ENCODE data around the gene USP17L22.
"Not testable (repeated sequence)": the region's sequence is repeated elsewhere in the genome, so short reads cannot be mapped to it uniquely, and the experiment has no call there.

Gene USP17L22, protein sequence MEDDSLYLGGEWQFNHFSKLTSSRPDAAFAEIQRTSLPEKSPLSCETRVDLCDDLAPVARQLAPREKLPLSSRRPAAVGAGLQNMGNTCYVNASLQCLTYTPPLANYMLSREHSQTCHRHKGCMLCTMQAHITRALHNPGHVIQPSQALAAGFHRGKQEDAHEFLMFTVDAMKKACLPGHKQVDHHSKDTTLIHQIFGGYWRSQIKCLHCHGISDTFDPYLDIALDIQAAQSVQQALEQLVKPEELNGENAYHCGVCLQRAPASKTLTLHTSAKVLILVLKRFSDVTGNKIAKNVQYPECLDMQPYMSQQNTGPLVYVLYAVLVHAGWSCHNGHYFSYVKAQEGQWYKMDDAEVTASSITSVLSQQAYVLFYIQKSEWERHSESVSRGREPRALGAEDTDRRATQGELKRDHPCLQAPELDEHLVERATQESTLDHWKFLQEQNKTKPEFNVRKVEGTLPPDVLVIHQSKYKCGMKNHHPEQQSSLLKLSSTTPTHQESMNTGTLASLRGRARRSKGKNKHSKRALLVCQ

DNA sequence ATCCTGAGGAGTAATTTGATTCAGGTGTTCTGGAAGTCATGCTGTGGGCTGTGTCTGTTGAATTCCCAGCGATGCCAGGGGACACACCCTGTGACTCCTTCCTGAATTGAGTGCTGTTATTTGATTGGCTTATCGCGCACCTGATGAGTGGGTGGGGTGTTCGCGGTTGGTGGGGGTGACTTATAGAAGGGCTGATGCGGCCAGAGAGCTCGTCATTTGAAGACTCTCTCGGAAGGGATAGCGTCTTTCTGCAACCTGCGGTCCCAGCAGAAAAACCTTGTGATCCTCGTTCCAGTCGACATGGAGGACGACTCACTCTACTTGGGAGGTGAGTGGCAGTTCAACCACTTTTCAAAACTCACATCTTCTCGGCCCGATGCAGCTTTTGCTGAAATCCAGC is at the start of gene USP17L22:
Gene USP17L22, plus strand, starts transcription at position 301 of the 400 bp plus-strand sequence. Its CDS starts 0 bp downstream, at position 301.
- DNase-seq, result not testable (repeated sequence)

DNA sequence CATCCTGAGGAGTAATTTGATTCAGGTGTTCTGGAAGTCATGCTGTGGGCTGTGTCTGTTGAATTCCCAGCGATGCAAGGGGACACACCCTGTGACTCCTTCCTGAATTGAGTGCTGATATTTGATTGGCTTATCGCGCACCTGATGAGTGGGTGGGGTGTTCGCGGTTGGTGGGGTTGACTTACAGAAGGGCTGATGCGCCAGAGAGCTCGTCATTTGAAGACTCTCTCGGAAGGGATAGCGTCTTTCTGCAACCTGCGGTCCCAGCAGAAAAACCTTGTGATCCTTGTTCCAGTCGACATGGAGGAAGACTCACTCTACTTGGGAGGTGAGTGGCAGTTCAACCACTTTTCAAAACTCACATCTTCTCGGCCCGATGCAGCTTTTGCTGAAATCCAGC is 47.6 kb upstream of the USP17L22 start, which contains the start of gene USP17L12:
Gene USP17L12, plus strand, starts transcription at position 301 of the 400 bp plus-strand sequence. Its CDS starts 0 bp downstream, at position 301.
- DNase-seq, result not testable (repeated sequence)

DNA sequence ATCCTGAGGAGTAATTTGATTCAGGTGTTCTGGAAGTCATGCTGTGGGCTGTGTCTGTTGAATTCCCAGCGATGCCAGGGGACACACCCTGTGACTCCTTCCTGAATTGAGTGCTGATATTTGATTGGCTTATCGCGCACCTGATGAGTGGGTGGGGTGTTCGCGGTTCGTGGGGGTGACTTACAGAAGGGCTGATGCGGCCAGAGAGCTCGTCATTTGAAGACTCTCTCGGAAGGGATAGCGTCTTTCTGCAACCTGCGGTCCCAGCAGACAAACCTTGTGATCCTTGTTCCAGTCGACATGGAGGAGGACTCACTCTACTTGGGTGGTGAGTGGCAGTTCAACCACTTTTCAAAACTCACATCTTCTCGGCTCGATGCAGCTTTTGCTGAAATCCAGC is 42.8 kb upstream of the USP17L22 start, which contains the start of gene USP17L13:
Gene USP17L13, plus strand, starts transcription at position 301 of the 400 bp plus-strand sequence. Its CDS starts 0 bp downstream, at position 301.
- not testable (repeated sequence) for DNase-seq

DNA sequence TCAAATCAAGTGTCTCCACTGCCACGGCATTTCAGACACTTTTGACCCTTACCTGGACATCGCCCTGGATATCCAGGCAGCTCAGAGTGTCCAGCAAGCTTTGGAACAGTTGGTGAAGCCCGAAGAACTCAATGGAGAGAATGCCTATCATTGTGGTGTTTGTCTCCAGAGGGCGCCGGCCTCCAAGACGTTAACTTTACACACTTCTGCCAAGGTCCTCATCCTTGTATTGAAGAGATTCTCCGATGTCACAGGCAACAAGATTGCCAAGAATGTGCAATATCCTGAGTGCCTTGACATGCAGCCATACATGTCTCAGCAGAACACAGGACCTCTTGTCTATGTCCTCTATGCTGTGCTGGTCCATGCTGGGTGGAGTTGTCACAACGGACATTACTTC is 37.2 kb upstream of the USP17L22 start:
- not testable (repeated sequence) for DNase-seq

DNA sequence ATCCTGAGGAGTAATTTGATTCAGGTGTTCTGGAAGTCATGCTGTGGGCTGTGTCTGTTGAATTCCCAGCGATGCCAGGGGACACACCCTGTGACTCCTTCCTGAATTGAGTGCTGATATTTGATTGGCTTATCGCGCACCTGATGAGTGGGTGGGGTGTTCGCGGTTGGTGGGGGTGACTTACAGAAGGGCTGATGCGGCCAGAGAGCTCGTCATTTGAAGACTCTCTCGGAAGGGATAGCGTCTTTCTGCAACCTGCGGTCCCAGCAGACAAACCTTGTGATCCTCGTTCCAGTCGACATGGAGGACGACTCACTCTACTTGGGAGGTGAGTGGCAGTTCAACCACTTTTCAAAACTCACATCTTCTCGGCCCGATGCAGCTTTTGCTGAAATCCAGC is 33.3 kb upstream of the USP17L22 start, which contains the start of gene USP17L15:
Gene USP17L15, plus strand, starts transcription at position 301 of the 400 bp plus-strand sequence. Its CDS starts 0 bp downstream, at position 301.
- not testable (repeated sequence) for DNase-seq

DNA sequence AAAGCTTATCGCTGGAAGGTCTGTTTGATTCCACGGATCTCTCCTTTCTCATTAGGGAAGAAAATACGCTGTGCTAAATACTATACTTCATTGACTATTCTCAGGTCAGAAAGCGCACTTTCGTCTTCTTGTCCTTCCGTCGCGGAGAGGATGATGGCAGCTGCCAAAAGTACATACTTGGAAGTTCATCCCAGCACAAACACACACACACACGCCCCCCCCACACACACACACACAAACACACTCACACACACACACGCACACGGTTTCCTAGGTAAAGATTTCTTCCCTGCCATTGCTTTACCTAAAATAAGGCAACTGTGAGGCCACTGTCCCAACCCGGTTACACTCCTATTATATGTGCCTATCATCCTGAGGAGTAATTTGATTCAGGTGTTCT is 29.0 kb upstream of the USP17L22 start:
- not testable (repeated sequence) for DNase-seq

DNA sequence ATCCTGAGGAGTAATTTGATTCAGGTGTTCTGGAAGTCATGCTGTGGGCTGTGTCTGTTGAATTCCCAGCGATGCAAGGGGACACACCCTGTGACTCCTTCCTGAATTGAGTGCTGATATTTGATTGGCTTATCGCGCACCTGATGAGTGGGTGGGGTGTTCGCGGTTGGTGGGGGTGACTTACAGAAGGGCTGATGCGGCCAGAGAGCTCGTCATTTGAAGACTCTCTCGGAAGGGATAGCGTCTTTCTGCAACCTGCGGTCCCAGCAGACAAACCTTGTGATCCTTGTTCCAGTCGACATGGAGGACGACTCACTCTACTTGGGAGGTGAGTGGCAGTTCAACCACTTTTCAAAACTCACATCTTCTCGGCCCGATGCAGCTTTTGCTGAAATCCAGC is 23.8 kb upstream of the USP17L22 start, which contains the start of gene USP17L17:
Gene USP17L17, plus strand, starts transcription at position 301 of the 400 bp plus-strand sequence. Its CDS starts 0 bp downstream, at position 301.
- not testable (repeated sequence) for DNase-seq

DNA sequence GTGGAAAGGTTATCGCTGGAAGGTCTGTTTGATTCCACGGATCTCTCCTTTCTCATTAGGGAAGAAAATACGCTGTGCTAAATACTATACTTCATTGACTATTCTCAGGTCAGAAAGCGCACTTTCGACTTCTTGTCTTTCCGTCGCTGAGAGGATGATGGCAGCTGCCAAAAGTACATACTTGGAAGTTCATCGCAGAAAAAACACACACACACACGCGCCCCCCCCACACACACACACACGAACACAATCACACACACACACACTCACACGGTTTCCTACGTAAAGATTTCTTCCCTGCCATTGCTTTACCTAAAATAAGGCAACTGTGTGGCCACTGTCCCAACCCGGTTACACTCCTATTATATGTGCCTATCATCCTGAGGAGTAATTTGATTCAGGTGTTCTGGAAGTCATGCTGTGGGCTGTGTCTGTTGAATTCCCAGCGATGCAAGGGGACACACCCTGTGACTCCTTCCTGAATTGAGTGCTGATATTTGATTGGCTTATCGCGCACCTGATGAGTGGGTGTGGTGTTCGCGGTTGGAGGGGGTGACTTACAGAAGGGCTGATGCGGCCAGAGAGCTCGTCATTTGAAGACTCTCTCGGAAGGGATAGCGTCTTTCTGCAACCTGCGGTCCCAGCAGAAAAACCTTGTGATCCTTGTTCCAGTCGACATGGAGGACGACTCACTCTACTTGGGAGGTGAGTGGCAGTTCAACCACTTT is 19.3 kb upstream of the USP17L22 start, which contains the start of gene USP17L18:
Gene USP17L18, plus strand, starts transcription at position 678 of the 728 bp plus-strand sequence. Its CDS starts 0 bp downstream, at position 678.
- not testable (repeated sequence) for DNase-seq

DNA sequence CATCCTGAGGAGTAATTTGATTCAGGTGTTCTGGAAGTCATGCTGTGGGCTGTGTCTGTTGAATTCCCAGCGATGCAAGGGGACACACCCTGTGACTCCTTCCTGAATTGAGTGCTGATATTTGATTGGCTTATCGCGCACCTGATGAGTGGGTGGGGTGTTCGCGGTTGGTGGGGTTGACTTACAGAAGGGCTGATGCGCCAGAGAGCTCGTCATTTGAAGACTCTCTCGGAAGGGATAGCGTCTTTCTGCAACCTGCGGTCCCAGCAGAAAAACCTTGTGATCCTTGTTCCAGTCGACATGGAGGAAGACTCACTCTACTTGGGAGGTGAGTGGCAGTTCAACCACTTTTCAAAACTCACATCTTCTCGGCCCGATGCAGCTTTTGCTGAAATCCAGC is 14.3 kb upstream of the USP17L22 start, which contains the start of gene USP17L19:
Gene USP17L19, plus strand, starts transcription at position 301 of the 400 bp plus-strand sequence. Its CDS starts 0 bp downstream, at position 301.
- DNase-seq, result not testable (repeated sequence)

DNA sequence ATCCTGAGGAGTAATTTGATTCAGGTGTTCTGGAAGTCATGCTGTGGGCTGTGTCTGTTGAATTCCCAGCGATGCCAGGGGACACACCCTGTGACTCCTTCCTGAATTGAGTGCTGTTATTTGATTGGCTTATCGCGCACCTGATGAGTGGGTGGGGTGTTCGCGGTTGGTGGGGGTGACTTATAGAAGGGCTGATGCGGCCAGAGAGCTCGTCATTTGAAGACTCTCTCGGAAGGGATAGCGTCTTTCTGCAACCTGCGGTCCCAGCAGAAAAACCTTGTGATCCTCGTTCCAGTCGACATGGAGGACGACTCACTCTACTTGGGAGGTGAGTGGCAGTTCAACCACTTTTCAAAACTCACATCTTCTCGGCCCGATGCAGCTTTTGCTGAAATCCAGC is 9.6 kb upstream of the USP17L22 start, which contains the start of gene USP17L20:
Gene USP17L20, plus strand, starts transcription at position 301 of the 400 bp plus-strand sequence. Its CDS starts 0 bp downstream, at position 301.
- DNase-seq, result not testable (repeated sequence)

DNA sequence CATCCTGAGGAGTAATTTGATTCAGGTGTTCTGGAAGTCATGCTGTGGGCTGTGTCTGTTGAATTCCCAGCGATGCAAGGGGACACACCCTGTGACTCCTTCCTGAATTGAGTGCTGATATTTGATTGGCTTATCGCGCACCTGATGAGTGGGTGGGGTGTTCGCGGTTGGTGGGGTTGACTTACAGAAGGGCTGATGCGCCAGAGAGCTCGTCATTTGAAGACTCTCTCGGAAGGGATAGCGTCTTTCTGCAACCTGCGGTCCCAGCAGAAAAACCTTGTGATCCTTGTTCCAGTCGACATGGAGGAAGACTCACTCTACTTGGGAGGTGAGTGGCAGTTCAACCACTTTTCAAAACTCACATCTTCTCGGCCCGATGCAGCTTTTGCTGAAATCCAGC is 4.8 kb upstream of the USP17L22 start, which contains the start of gene USP17L21:
Gene USP17L21, plus strand, starts transcription at position 301 of the 400 bp plus-strand sequence. Its CDS starts 0 bp downstream, at position 301.
- DNase-seq, result not testable (repeated sequence)

DNA sequence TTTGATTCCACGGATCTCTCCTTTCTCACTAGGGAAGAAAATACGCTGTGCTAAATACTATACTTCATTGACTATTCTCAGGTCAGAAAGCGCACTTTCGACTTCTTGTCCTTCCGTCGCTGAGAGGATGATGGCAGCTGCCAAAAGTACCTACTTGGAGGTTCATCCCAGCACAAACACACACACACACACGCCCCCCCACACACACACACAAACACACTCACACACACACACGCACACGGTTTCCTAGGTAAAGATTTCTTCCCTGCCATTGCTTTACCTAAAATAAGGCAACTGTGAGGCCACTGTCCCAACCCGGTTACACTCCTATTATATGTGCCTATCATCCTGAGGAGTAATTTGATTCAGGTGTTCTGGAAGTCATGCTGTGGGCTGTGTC is 4.3 kb downstream of the USP17L22 start:
- not testable (repeated sequence) for DNase-seq

Measured in NCI-H510A treated with DMSO at 0.1 percent for 48 hours (cell line).